ENCODE data around the gene RYK. TPM values are rescaled to one million over a fixed set of nuclear protein-coding genes. Genes with fewer than 3 reads are reported as not detected.
A peak's percentile ranks its signal among the peaks of the same experiment; 100 is the strongest.
"Not testable (repeated sequence)": the region's sequence is repeated elsewhere in the genome, so short reads cannot be mapped to it uniquely, and the experiment has no call there.

RYK gene
- total RNA-seq, 4 donors from 2014 or later = 95.2 to 168 (median 108) TPM

- no peak for TF ChIP-seq POLR2A (IDR thresholded peaks at IDR 0.05)
- TF ChIP-seq CTCF (IDR thresholded peaks at IDR 0.05) = peak in 5 of 6 experiments; percentile 22 to 46 (median 41)
- peaks cover 0 to 8% of the 10 kb centered on the region in 2 donors for H3K36me3 ChIP-seq
- 49 to 57% methylated on average over 2 of the region's 2 CpGs for WGBS, 2 donors
- H3K27me3 ChIP-seq = no peaks in the 10 kb centered on the region
- H3K4me1 ChIP-seq = peaks cover 0 to 8% of the 10 kb centered on the region in 2 donors
- intact Hi-C loops (cut with DNase I) = loop anchor here (5.0 to 10.0 kb wide), 3 partner anchors 86 to 277 kb away; no protein-coding TSS in a partner anchor
- H3K27ac ChIP-seq = no peak overlapping the region
- no peak overlapping the region for H3K4me3 ChIP-seq (replicated peaks in 1 of 3)
- peak; percentile 23 to 25 for DNase-seq
- H3K9me3 ChIP-seq = no peaks in the 10 kb centered on the region
These were observed 38.9 kb downstream of the RYK start for GRCh38 chr3:134211797-134212196.

DNA sequence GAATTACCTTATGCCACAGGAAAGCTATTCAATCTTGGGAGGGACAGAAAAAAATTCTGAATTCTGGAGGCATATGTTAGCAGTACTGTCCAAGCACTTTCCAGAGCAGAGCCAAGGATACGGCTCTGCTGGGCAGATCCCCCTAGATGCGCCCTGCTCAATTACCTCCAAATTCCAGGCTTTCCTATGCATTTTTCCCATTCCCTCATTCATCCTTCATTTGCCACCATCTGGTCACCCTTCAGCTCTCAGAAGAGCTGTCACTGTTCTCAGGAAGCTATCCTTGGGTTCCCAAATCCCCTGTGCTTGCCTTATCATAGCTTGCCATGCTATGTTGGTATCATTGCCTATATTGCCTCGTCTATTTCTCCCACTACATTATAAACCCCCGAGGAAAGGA lies 45.2 kb downstream of the RYK start:
- 93 to 95% methylated on average over 4 of the region's 4 CpGs for WGBS, 2 donors
- H3K9me3 ChIP-seq = no peaks in the 10 kb centered on the region
- H3K36me3 ChIP-seq = peaks cover 0 to under 1% of the 10 kb centered on the region in 2 donors
- intact Hi-C loops (cut with DNase I) = no loop called here
- TF ChIP-seq CTCF (IDR thresholded peaks at IDR 0.05) = no peak
- TF ChIP-seq POLR2A (IDR thresholded peaks at IDR 0.05) = no peak
- peaks cover 0 to 8% of the 10 kb centered on the region in 2 donors for H3K4me1 ChIP-seq
- no peak for DNase-seq
- H3K27ac ChIP-seq = no peak overlapping the region
- no peak overlapping the region for H3K4me3 ChIP-seq (replicated peaks in 1 of 3)
- no peaks in the 10 kb centered on the region for H3K27me3 ChIP-seq

DNA sequence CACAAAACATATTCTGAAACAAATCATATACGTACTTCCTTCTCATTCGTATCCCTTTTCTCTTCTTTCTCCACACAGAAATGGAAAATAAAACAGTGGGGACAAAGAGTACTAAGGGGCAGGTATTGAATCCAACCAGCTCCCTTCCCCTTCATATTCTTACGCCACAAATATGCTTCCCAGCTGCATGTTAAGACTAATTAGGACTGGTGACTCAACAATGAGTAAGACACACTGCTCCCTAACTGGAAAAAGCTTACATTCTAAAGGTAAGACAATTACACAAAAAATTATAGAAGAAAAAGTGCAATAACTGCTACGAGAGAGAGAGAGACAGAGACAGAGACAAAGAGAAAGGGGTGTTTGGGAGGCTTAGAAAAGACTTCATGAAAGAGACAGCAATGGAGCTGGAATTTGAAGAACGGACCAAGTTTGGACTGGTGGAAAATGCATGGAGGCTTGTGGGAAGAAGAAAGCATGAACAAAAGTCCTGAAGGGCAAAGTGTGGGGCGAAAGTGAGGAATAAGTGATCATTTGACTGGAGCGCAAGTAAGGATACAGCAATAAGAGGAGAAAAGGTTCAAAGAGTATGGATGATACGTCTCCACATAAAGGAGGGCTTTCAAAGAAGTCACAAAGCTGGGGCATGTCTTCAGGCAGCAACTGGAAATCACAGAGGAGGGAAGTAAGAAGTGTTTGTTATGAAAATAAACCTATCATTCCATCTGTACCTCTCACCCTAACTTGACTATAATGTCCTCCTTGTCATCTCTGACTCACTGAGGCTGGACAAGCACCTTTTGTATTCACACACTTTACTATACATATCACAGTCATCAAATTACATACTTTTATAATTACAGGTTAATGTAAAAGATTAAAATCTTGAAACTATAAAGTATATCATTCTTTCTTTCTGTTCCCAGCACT lies 49.2 kb downstream of the RYK start:
- WGBS, 2 donors = 98% methylated on average over 8 of the region's 8 CpGs
- no peak overlapping the region for H3K27ac ChIP-seq
- TF ChIP-seq POLR2A (IDR thresholded peaks at IDR 0.05) (no peak), CTCF (IDR thresholded peaks at IDR 0.05) (no peak)
- H3K4me1 ChIP-seq = no peaks in the 10 kb centered on the region
- DNase-seq = no peak
- intact Hi-C loops (cut with DNase I) = no loop called here
- H3K9me3 ChIP-seq = no peaks in the 10 kb centered on the region
- H3K4me3 ChIP-seq (replicated peaks in 1 of 3) = no peak overlapping the region
- H3K27me3 ChIP-seq = no peaks in the 10 kb centered on the region
- peaks cover 0 to 4% of the 10 kb centered on the region in 2 donors for H3K36me3 ChIP-seq

DNA sequence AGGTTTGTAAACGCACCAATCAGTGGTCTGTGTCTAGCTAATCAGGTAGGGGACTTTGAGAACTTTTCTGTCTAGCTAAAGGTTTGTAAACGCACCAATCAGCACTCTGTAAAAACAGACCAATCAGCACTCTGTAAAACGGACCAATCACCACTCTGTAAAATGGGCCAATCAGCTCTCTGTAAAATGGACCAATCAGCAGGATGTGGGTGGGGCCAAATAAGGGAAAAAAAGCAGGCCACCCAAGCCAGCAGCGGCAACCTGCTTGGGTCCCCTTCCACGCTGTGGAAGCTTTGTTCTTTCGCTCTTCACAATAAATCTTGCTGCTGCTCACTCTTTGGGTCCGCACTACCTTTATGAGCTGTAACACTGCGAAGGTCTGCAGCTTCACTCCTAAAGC lies 50.8 kb downstream of the RYK start:
- H3K27ac ChIP-seq; H3K9me3 ChIP-seq; intact Hi-C loops (cut with DNase I); DNase-seq; H3K36me3 ChIP-seq; H3K4me3 ChIP-seq (replicated peaks in 1 of 3); H3K27me3 ChIP-seq; H3K4me1 ChIP-seq: not testable (repeated sequence)
- WGBS, 2 donors = 91% methylated on average over 8 of the region's 8 CpGs

- H3K9me3 ChIP-seq = no peaks in the 10 kb centered on the region
- TF ChIP-seq POLR2A (IDR thresholded peaks at IDR 0.05) (no peak), CTCF (IDR thresholded peaks at IDR 0.05) (no peak)
- 86 to 89% methylated on average over 3 of the region's 3 CpGs for WGBS, 2 donors
- peaks cover 0 to 7% of the 10 kb centered on the region in 2 donors for H3K36me3 ChIP-seq
- H3K4me1 ChIP-seq = no peaks in the 10 kb centered on the region
- H3K27me3 ChIP-seq = no peaks in the 10 kb centered on the region
- H3K27ac ChIP-seq = no peak overlapping the region
- intact Hi-C loops (cut with DNase I) = no loop called here
- no peak overlapping the region for H3K4me3 ChIP-seq (replicated peaks in 1 of 3)
- DNase-seq = no peak
These were observed 51.4 kb downstream of the RYK start for GRCh38 chr3:134199240-134199639.
